Heart left ventricle (tissue), 13 donors: Measurements from ENCODE around the gene TATDN2.

ENCODE experiments used
- CTCF ChIP-seq, 12 donors: fragments of 200-600 bp; sonication (generic) in 4 of 12; IDR thresholded peaks; one replicate each; pipeline versions ENCODE4 v1.5.0 to v1.8.0; 2018 to 2022; ENCODE audit warnings: antibody characterized with exemption in 12 of 12, mild to moderate bottlenecking in 5 of 12
- POLR2A ChIP-seq, 2 donors: fragments of 450-650 bp; IDR thresholded peaks; one replicate each; pipeline ENCODE4 v1.6.1; 2017; ENCODE audit warnings: antibody characterized with exemption in 2 of 2, mild to moderate bottlenecking in 2 of 2, moderate library complexity in 2 of 2
- donor health status: ischemic (EF 13 %, LVEDD 7.1; RV severe dilation, severe dysfunction).
- donor health status: DM: no; HTN: yes; CAD: no.
- donor health status: DM: no; HTN: no; CAD: no.
- donor health status: ischemic (EF 25% LVEDD 6.9; RV normal size, moderate dysfunction).
- donor health status: ischemic (EF 25% LVEDD 5.7; RV mildly dilated, moderate dysfunction).
- donor health status: ischemic (EF 35%, LVEDD 5.7; RV mildly dilated, moderate dysfunction).
- donor health status: nonischemic (EF 11% LVEDD 7.7; RV severe dilation, severe dysfunction).
- donor health status: DM: yes; HTN: yes; CAD: no.
- donor health status: PGD.
- donor health status: ischemic (EF 29% LVEDD 5.4; RV normal size, mild dysfunction).
- donor health status: nonischemic (EF 23%, LVEDD 6.1; RV moderate dilation, normal function).

DNA sequence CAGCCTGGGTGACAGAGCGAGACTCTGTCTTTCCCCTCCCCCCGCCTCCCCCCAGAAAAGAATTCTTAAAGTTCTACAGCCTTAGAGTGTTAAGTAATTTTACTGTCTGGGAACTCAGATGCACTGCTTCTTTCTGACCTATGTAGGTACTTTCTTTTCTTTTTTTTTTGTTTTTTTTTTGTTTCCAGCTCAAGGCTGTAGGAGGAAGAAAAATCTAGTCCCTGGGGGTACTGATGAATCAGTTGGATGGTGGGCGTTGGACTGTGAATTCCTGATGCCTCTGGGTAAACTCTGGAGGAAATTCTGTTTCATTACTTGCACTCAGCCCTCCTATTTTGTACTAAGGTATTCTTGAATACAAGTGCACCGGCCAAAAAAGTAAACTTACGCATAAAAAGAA, 33.7 kb downstream of the TATDN2 start:
- no peak for TF ChIP-seq CTCF (IDR thresholded peaks at IDR 0.05)
- no peak for TF ChIP-seq POLR2A (IDR thresholded peaks at IDR 0.05)
